Measurements from ENCODE around the gene SMAD2.

DNA sequence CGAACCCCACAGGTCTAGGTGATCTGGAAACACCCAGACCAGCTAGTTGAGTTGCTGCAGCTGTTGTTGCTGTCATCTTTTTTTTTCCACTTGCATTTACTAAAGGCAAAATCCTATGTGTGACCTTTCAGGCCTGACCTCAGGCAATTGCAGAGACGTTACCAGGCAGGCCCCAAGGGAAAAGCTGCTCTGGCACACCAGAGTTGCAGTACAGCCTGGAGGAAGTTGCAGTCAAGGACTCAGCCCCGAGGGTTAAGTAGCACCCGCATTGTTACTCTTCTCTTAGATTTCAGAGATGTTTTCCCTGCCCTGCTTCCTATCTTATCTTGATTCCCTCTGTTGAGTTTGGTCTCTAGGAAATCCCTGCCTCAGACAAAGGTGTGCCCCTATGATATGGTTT, 45.2 kb upstream of the SMAD2 start:
- TF ChIP-seq, protein P1, sequence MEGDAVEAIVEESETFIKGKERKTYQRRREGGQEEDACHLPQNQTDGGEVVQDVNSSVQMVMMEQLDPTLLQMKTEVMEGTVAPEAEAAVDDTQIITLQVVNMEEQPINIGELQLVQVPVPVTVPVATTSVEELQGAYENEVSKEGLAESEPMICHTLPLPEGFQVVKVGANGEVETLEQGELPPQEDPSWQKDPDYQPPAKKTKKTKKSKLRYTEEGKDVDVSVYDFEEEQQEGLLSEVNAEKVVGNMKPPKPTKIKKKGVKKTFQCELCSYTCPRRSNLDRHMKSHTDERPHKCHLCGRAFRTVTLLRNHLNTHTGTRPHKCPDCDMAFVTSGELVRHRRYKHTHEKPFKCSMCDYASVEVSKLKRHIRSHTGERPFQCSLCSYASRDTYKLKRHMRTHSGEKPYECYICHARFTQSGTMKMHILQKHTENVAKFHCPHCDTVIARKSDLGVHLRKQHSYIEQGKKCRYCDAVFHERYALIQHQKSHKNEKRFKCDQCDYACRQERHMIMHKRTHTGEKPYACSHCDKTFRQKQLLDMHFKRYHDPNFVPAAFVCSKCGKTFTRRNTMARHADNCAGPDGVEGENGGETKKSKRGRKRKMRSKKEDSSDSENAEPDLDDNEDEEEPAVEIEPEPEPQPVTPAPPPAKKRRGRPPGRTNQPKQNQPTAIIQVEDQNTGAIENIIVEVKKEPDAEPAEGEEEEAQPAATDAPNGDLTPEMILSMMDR (IDR thresholded peaks at IDR 0.05), result no peak
- TF ChIP-seq POLR2AphosphoS5 (IDR thresholded peaks at IDR 0.05), result no peak
